Panc1 (cell line): ENCODE data around the gene PLEKHA7. TPM values are rescaled to one million over a fixed set of nuclear protein-coding genes. Genes with fewer than 3 reads are reported as not detected.

Experiments used
- ATAC-seq: fragments of 200-7000 bp; cut with Tn5 transposase; 2 replicates; pipeline ENCODE4 v1.9.1; 2020; ENCODE audit warnings: mild to moderate bottlenecking, moderate library complexity
- BruUV-seq: library from RNA; stranded (reverse); fragments of 400-500 nt; replicated peaks from 2 replicates; lab custom pipeline; 2021; lab: Mats Ljungman, UMichigan
- CTCF ChIA-PET: fragments of 300-600 bp; sonication (Branson Sonifier 250); formaldehyde crosslinking; loops from one replicate; lab custom pipeline; 2022; ENCODE audit warnings: antibody characterized with exemption; lab: Charles Lee
- POLR2A ChIA-PET: fragments of 300-600 bp; sonication (Branson Sonifier 250); formaldehyde crosslinking; loops from one replicate; lab custom pipeline; 2022; ENCODE audit warnings: antibody characterized with exemption; lab: Charles Lee
- DNase-seq: peaks from one replicate; pipeline ENCODE4 v3.0.0-alpha.2; 2010; ENCODE audit warnings: low read depth, low spot score
- H3K27ac ChIP-seq: 2 replicates; pipeline ENCODE4 v1.5.1; 2011; ENCODE audit warnings: mild to moderate bottlenecking, low read length, inconsistent platforms
- H3K27me3 ChIP-seq: fragments of 200-500 bp; sonication (Bioruptor generic); 2 replicates; pipeline ENCODE4 v1.6.0; 2014; ENCODE audit warnings: low read length, inconsistent platforms; ENCODE audit not compliant: control insufficient read depth, insufficient read depth
- H3K36me3 ChIP-seq: fragments of 200-500 bp; sonication (Bioruptor generic); 2 replicates; pipeline ENCODE4 v1.5.1; 2014; ENCODE audit warnings: inconsistent platforms, mild to moderate bottlenecking, low read length, moderate library complexity; ENCODE audit not compliant: control insufficient read depth, insufficient read depth
- H3K4me1 ChIP-seq: 2 replicates; pipeline ENCODE4 v1.5.1; 2011; ENCODE audit warnings: inconsistent platforms, mild to moderate bottlenecking, low read length, moderate library complexity; ENCODE audit not compliant: control insufficient read depth, insufficient read depth
- H3K4me3 ChIP-seq, 2 experiments: 2 replicates each; pipeline ENCODE4 v1.5.1; 2011 to 2012; ENCODE audit warnings: low read depth in 2 of 2, low read length in 2 of 2, mild to moderate bottlenecking in 2 of 2, inconsistent platforms in 1 of 2, moderate library complexity in 1 of 2
- H3K9me3 ChIP-seq: fragments of 200-500 bp; sonication (Bioruptor generic); 2 replicates; pipeline ENCODE4 v1.5.1; 2014; ENCODE audit warnings: low read depth, mild to moderate bottlenecking, inconsistent platforms, low read length, moderate library complexity; ENCODE audit not compliant: control insufficient read depth, insufficient read depth
- POLR2AphosphoS5 ChIP-seq: IDR thresholded peaks from 2 replicates; pipeline ENCODE4 v1.6.1; 2012; ENCODE audit warnings: mild to moderate bottlenecking, low read depth, low read length, moderate library complexity
- SIN3A ChIP-seq: IDR thresholded peaks from 2 replicates; pipeline ENCODE4 v1.6.1; 2012; ENCODE audit warnings: low read depth, mild to moderate bottlenecking, low read length, moderate library complexity, borderline replicate concordance; ENCODE audit not compliant: insufficient read depth
- TCF7L2 ChIP-seq: IDR thresholded peaks from 2 replicates; pipeline ENCODE4 v1.6.1; 2011; ENCODE audit warnings: mild to moderate bottlenecking, low read depth, low read length, inconsistent platforms
- in situ Hi-C: cut with HindIII; loops from 2 replicates; pipeline ENCODE4 v1.10.0; 2016; ENCODE audit warnings: low sequenced_read_pairs, low pct_unique_long_range_greater_than_20kb
- intact Hi-C: fragments of 100-400 bp; cut with micrococcal nuclease; formaldehyde crosslinking; loops from one replicate; pipeline ENCODE4 v1.10.0; 2022; ENCODE audit not compliant: unreplicated experiment
- total RNA-seq: library from RNA; stranded (reverse); gene quantifications from one replicate; pipeline ENCODE4 v1.2.1, GENCODE V29; 2021; ENCODE audit not compliant: unreplicated experiment
- TF ChIP-seq, protein P1 (sequence below), 2 experiments: IDR thresholded peaks; 2 replicates each; pipeline ENCODE4 v1.6.1; 2011 to 2012; ENCODE audit warnings: low read depth in 2 of 2, control low read depth in 1 of 2, low read length in 1 of 2, mild to moderate bottlenecking in 1 of 2, moderate library complexity in 1 of 2; ENCODE audit not compliant: insufficient read depth in 1 of 2
- TF ChIP-seq, protein P2 (sequence below): fragments of 450-650 bp; IDR thresholded peaks from 2 replicates; pipeline ENCODE4 v1.5.1; 2017; ENCODE audit warnings: mild to moderate bottlenecking

Gene PLEKHA7
- total RNA-seq, 1 experiment from 2014 or later, result 11.6 TPM

DNA sequence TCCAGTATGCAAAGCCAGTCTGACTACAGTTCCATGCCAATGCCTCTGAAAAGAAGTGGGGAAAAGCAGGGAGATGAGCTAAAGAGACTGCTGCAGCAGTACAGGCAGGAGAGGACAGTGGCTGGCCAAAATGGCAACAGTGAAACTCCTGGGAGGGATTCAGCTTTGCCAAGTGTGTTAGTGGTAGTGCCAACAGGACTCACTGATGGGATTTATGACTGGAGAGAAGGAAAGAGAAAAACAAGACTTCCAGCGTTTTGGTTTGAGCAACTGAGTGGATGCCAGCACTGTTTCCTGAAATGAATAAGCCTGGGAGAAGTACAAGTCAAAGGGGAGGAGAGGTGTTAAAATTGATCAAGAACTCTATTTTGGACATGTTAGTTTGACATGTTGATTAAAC is 80.9 kb downstream of the PLEKHA7 start:
- BruUV-seq, result no TSS peak
- ChIA-PET POLR2A (no interaction called here), CTCF (no interaction called here)
- in situ Hi-C loops (no loop called here), intact Hi-C loops (no loop called here)
- Histone ChIP-seq H3K36me3 (no peaks in the 10 kb centered on the region), H3K27me3 (no peaks in the 10 kb centered on the region), H3K4me1 (no peaks in the 10 kb centered on the region), H3K27ac (no peak overlapping the region), H3K4me3 (no peak overlapping the region), H3K9me3 (no peaks in the 10 kb centered on the region)
- TF ChIP-seq POLR2AphosphoS5, result no peak
- TF ChIP-seq TCF7L2, result no peak
- TF ChIP-seq, protein P1, sequence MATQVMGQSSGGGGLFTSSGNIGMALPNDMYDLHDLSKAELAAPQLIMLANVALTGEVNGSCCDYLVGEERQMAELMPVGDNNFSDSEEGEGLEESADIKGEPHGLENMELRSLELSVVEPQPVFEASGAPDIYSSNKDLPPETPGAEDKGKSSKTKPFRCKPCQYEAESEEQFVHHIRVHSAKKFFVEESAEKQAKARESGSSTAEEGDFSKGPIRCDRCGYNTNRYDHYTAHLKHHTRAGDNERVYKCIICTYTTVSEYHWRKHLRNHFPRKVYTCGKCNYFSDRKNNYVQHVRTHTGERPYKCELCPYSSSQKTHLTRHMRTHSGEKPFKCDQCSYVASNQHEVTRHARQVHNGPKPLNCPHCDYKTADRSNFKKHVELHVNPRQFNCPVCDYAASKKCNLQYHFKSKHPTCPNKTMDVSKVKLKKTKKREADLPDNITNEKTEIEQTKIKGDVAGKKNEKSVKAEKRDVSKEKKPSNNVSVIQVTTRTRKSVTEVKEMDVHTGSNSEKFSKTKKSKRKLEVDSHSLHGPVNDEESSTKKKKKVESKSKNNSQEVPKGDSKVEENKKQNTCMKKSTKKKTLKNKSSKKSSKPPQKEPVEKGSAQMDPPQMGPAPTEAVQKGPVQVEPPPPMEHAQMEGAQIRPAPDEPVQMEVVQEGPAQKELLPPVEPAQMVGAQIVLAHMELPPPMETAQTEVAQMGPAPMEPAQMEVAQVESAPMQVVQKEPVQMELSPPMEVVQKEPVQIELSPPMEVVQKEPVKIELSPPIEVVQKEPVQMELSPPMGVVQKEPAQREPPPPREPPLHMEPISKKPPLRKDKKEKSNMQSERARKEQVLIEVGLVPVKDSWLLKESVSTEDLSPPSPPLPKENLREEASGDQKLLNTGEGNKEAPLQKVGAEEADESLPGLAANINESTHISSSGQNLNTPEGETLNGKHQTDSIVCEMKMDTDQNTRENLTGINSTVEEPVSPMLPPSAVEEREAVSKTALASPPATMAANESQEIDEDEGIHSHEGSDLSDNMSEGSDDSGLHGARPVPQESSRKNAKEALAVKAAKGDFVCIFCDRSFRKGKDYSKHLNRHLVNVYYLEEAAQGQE (IDR thresholded peaks at IDR 0.05; ENCODE audit: insufficient read depth in 1 of 2, low read depth in 2 of 2, low read length in 1 of 2), result no peak
- TF ChIP-seq, protein P2, sequence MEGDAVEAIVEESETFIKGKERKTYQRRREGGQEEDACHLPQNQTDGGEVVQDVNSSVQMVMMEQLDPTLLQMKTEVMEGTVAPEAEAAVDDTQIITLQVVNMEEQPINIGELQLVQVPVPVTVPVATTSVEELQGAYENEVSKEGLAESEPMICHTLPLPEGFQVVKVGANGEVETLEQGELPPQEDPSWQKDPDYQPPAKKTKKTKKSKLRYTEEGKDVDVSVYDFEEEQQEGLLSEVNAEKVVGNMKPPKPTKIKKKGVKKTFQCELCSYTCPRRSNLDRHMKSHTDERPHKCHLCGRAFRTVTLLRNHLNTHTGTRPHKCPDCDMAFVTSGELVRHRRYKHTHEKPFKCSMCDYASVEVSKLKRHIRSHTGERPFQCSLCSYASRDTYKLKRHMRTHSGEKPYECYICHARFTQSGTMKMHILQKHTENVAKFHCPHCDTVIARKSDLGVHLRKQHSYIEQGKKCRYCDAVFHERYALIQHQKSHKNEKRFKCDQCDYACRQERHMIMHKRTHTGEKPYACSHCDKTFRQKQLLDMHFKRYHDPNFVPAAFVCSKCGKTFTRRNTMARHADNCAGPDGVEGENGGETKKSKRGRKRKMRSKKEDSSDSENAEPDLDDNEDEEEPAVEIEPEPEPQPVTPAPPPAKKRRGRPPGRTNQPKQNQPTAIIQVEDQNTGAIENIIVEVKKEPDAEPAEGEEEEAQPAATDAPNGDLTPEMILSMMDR, result no peak
- no peak for TF ChIP-seq SIN3A
- no peak for ATAC-seq
- DNase-seq, result no peak

GRCh38 chr11:16928044-16928443 is 86.2 kb downstream of the PLEKHA7 start:
- in situ Hi-C loops (no loop called here), intact Hi-C loops (no loop called here)
- DNase-seq, result no peak
- Histone ChIP-seq H3K4me1 (peaks cover 6% of the 10 kb centered on the region; the same call in 1 of the 2 replicates), H3K9me3 (no peaks in the 10 kb centered on the region), H3K27me3 (peaks cover 10% of the 10 kb centered on the region), H3K36me3 (no peaks in the 10 kb centered on the region), H3K27ac (no peak overlapping the region), H3K4me3 (no peak overlapping the region)
- ChIA-PET POLR2A (no interaction called here), CTCF (no interaction called here)
- no peak for ATAC-seq
- TF ChIP-seq, protein P1 (IDR thresholded peaks at IDR 0.05; ENCODE audit: insufficient read depth in 1 of 2, low read depth in 2 of 2, low read length in 1 of 2), result no peak
- TF ChIP-seq TCF7L2 (no peak), POLR2AphosphoS5 (no peak), SIN3A (no peak)
- TF ChIP-seq, protein P2, result no peak
- BruUV-seq, result no TSS peak
